ENCODE measurements around the gene AGPAT3. TPM values are rescaled to one million over a fixed set of nuclear protein-coding genes. Genes with fewer than 3 reads are reported as not detected.

Gene AGPAT3
- total and polyA plus RNA-seq, 2 donors (not counting 3 experiments of a cell fraction or from before 2014, with no cell fraction given), result 39.9 to 76.7 TPM

DNA sequence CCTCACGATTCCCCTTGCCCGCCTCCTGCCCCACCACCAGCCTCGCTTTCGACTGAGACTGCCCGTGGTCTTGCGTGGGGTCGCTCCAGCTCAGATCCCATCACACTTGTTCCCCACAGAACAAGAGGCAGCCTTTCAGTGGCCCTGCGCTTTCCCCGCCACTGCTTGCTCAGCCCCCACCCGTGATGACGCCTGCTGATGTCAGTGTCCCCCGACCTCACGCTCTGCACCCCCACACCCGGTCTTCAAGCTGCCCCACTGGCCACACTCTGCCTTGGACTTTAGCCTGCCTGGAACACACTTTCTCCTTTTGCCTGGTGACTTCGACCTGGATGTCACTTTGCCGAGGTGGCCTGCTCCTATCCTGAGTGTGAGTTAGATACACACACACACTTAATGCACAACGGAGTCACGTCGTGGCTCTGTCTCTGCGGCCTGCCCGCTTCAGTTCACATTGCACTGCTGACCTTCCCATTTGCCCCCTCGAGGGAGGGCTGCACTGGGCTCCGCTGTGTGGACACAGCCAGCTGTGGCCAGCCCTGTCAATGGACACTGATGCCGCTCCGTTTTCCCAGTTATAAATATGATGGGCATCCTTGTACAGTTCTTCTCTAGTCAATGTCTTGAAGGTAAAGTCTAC lies 13.0 kb downstream of the AGPAT3 start:
- Histone ChIP-seq H3K9ac (replicated peaks; ENCODE audit: extremely low read depth, insufficient read depth, low read length) (no peak overlapping the region), H3K4me1 (ENCODE audit: control insufficient read depth, extremely low read depth, insufficient read depth, low read length) (no peaks in the 10 kb centered on the region), H3K4me2 (ENCODE audit: insufficient read depth, low read length) (no peak overlapping the region), H3K9me1 (replicated peaks; ENCODE audit: control insufficient read depth, extremely low read depth, insufficient read depth, low read length) (no peaks in the 10 kb centered on the region), H3K27me3 (ENCODE audit: control insufficient read depth in 2 of 2, insufficient read depth in 2 of 2, low read length in 2 of 2) (no peaks in the 10 kb centered on the region), H4K20me1 (replicated peaks; ENCODE audit: control insufficient read depth, extremely low read depth, insufficient read depth, low read length) (no peaks in the 10 kb centered on the region), H3K79me2 (ENCODE audit: control insufficient read depth, insufficient read depth, low read length) (peaks cover 53% of the 10 kb centered on the region), H3K36me3 (ENCODE audit: control insufficient read depth in 2 of 2, extremely low read depth in 1 of 2, insufficient read depth in 2 of 2, low read length in 2 of 2) (peaks cover 0 to 11% of the 10 kb centered on the region in 2 experiments), H3K9me3 (replicated peaks; ENCODE audit: control insufficient read depth, insufficient read depth, low read length) (no peaks in the 10 kb centered on the region), H2AFZ (ENCODE audit: low read depth, low read length) (no peak overlapping the region), H3K27ac (ENCODE audit: insufficient read depth, low read depth, low read length) (no peak overlapping the region), H3K4me3 (replicated peaks in 1 of 3; ENCODE audit: insufficient read depth in 1 of 3, low read depth in 1 of 3, low read length in 3 of 3) (no peak overlapping the region)
- ChIA-PET CTCF (no interaction called here), POLR2A (no interaction called here)
- BruUV-seq (replicated peaks), result no TSS peak
- DNase-seq (ENCODE audit: low read depth, low spot score) (no peak), FAIRE-seq (no peak)
- TF ChIP-seq EZH2 (IDR thresholded peaks at IDR 0.05; ENCODE audit: borderline replicate concordance, low read depth, low read length, severe bottlenecking) (no peak), MYC (IDR thresholded peaks at IDR 0.05; ENCODE audit: low read depth, low read length) (no peak), GATA2 (IDR thresholded peaks at IDR 0.05; ENCODE audit: insufficient read depth, insufficient read length, low read depth, low read length) (no peak), POLR2A (IDR thresholded peaks at IDR 0.05; ENCODE audit: low read depth, low read length) (no peak), FOS (IDR thresholded peaks at IDR 0.05; ENCODE audit: borderline replicate concordance, insufficient read depth, low read length) (no peak), POLR2AphosphoS5 (IDR thresholded peaks at IDR 0.05; ENCODE audit: insufficient read depth, low read depth, low read length) (no peak)
- TF ChIP-seq, protein P1, sequence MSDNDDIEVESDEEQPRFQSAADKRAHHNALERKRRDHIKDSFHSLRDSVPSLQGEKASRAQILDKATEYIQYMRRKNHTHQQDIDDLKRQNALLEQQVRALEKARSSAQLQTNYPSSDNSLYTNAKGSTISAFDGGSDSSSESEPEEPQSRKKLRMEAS (IDR thresholded peaks at IDR 0.05; ENCODE audit: insufficient read depth, insufficient read length), result no peak
- TF ChIP-seq, protein P2, sequence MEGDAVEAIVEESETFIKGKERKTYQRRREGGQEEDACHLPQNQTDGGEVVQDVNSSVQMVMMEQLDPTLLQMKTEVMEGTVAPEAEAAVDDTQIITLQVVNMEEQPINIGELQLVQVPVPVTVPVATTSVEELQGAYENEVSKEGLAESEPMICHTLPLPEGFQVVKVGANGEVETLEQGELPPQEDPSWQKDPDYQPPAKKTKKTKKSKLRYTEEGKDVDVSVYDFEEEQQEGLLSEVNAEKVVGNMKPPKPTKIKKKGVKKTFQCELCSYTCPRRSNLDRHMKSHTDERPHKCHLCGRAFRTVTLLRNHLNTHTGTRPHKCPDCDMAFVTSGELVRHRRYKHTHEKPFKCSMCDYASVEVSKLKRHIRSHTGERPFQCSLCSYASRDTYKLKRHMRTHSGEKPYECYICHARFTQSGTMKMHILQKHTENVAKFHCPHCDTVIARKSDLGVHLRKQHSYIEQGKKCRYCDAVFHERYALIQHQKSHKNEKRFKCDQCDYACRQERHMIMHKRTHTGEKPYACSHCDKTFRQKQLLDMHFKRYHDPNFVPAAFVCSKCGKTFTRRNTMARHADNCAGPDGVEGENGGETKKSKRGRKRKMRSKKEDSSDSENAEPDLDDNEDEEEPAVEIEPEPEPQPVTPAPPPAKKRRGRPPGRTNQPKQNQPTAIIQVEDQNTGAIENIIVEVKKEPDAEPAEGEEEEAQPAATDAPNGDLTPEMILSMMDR (IDR thresholded peaks at IDR 0.05; ENCODE audit: extremely low read depth in 1 of 2, insufficient read depth in 1 of 2, low read depth in 1 of 2, low read length in 2 of 2), result no peak
- dilution Hi-C loops (cut with MboI; ENCODE audit: extremely low pct_ligation_motif_present, low sequenced_read_pairs), result no loop called here
- intact Hi-C loops (cut with micrococcal nuclease), result no loop called here
